Activated CD4-positive, CD25-positive, alpha-beta regulatory T cell treated with anti-CD3 and anti-CD28 coated beads, Interleukin-2, amount 50 U/mL, for 16 hours (primary cell): ENCODE measurements around the gene KIAA0825.

Experiments used
- DNase-seq: peaks from one replicate; pipeline ENCODE4 v3.0.0-alpha.2; 2020; ENCODE audit warnings: low read depth, low spot score

KIAA0825 gene

GRCh38 chr5:94313696-94314095 lies 304.7 kb downstream of the KIAA0825 start:
- no peak for DNase-seq

- no peak for DNase-seq
Measured at GRCh38 chr5:94313188-94313587, 305.2 kb downstream of the KIAA0825 start.

- DNase-seq: no peak
Measured at GRCh38 chr5:94312298-94312697, 306.1 kb downstream of the KIAA0825 start.

GRCh38 chr5:94310833-94311232 lies 307.6 kb downstream of the KIAA0825 start:
- DNase-seq: no peak

- DNase-seq: no peak
Measured at GRCh38 chr5:94309141-94309540, 309.3 kb downstream of the KIAA0825 start.

GRCh38 chr5:94308442-94308841 lies 310.0 kb downstream of the KIAA0825 start:
- no peak for DNase-seq

- no peak for DNase-seq
Measured at GRCh38 chr5:94304146-94304545, 314.3 kb downstream of the KIAA0825 start.

- DNase-seq: no peak
Measured at GRCh38 chr5:94288937-94289336, 329.5 kb downstream of the KIAA0825 start.

GRCh38 chr5:94285984-94286383 lies 332.4 kb downstream of the KIAA0825 start:
- DNase-seq: no peak

- DNase-seq: no peak
Measured at GRCh38 chr5:94283093-94283492, 335.3 kb downstream of the KIAA0825 start.

GRCh38 chr5:94281236-94281801 lies 337.1 kb downstream of the KIAA0825 start:
- no peak for DNase-seq

GRCh38 chr5:94276751-94277150 lies 341.7 kb downstream of the KIAA0825 start:
- no peak for DNase-seq

- DNase-seq: no peak
Measured at GRCh38 chr5:94276048-94276447, 342.4 kb downstream of the KIAA0825 start.

- DNase-seq: no peak
Measured at GRCh38 chr5:94274707-94275106, 343.7 kb downstream of the KIAA0825 start.

GRCh38 chr5:94268226-94268625 lies 350.2 kb downstream of the KIAA0825 start:
- DNase-seq: no peak

GRCh38 chr5:94267350-94267899 lies 351.0 kb downstream of the KIAA0825 start:
- DNase-seq: no peak

- DNase-seq: no peak
Measured at GRCh38 chr5:94266170-94266569, 352.2 kb downstream of the KIAA0825 start.

- DNase-seq: no peak
Measured at GRCh38 chr5:94263068-94263467, 355.3 kb downstream of the KIAA0825 start.

GRCh38 chr5:94260096-94260495 lies 358.3 kb downstream of the KIAA0825 start:
- DNase-seq: no peak

GRCh38 chr5:94254214-94254613 lies 364.2 kb downstream of the KIAA0825 start:
- no peak for DNase-seq

- no peak for DNase-seq
Measured at GRCh38 chr5:94250985-94251384, 367.4 kb downstream of the KIAA0825 start.

GRCh38 chr5:94249430-94249829 lies 369.0 kb downstream of the KIAA0825 start:
- DNase-seq: no peak

GRCh38 chr5:94248175-94248875 lies 370.1 kb downstream of the KIAA0825 start:
- no peak for DNase-seq
